RWPE2 (cell line): ENCODE data around the gene CAMK2G.
A peak's percentile ranks its signal among the peaks of the same experiment; 100 is the strongest.

Experiments used
- ATAC-seq: fragments of 200-7000 bp; cut with Tn5 transposase; 3 replicates; pipeline ENCODE4 v1.9.1; 2021; ENCODE audit warnings: low read depth
- DNase-seq: peaks from one replicate; pipeline ENCODE4 v3.0.0-alpha.2; 2020; ENCODE audit warnings: low spot score
- H3K27ac ChIP-seq: fragments of 450-650 bp; 2 replicates; pipeline ENCODE4 v1.5.1; 2017; ENCODE audit warnings: mild to moderate bottlenecking; ENCODE audit not compliant: poor library complexity, severe bottlenecking
- H3K27me3 ChIP-seq: fragments of 250-450 bp; sonication (Bioruptor Pico); 2 replicates; pipeline ENCODE4 v1.5.1; 2021; ENCODE audit warnings: mild to moderate bottlenecking, moderate library complexity; ENCODE audit not compliant: insufficient read depth, poor library complexity, severe bottlenecking
- H3K36me3 ChIP-seq: fragments of 250-450 bp; sonication (Bioruptor Pico); 2 replicates; pipeline ENCODE4 v1.5.1; 2020; ENCODE audit warnings: low read depth, mild to moderate bottlenecking, moderate library complexity
- H3K4me1 ChIP-seq: fragments of 250-450 bp; sonication (Bioruptor Pico); 2 replicates; pipeline ENCODE4 v1.5.1; 2021; ENCODE audit warnings: mild to moderate bottlenecking, moderate library complexity; ENCODE audit not compliant: insufficient read depth, poor library complexity, severe bottlenecking
- H3K4me3 ChIP-seq: fragments of 250-450 bp; sonication (Bioruptor Pico); 2 replicates; pipeline ENCODE4 v1.5.1; 2021; ENCODE audit warnings: mild to moderate bottlenecking, moderate library complexity; ENCODE audit not compliant: severe bottlenecking
- H3K9me3 ChIP-seq: fragments of 250-450 bp; sonication (Bioruptor Pico); 2 replicates; pipeline ENCODE4 v1.5.1; 2021; ENCODE audit warnings: mild to moderate bottlenecking, moderate library complexity; ENCODE audit not compliant: severe bottlenecking
- CTCF ChIP-seq: fragments of 450-650 bp; IDR thresholded peaks from one replicate; pipeline ENCODE4 v1.5.1; 2017; ENCODE audit warnings: mild to moderate bottlenecking, moderate library complexity; ENCODE audit not compliant: poor library complexity, severe bottlenecking

CAMK2G gene

GRCh38 chr10:73801253-73801590 is 73.1 kb downstream of the CAMK2G start:
- Histone ChIP-seq H3K4me1 (no peaks in the 10 kb centered on the region), H3K27me3 (no peaks in the 10 kb centered on the region), H3K27ac (no peak overlapping the region), H3K36me3 (peaks cover 73% of the 10 kb centered on the region), H3K4me3 (no peak overlapping the region), H3K9me3 (no peaks in the 10 kb centered on the region)
- no peak for TF ChIP-seq CTCF
- ATAC-seq = no peak
- no peak for DNase-seq

GRCh38 chr10:73800560-73801252 is 73.6 kb downstream of the CAMK2G start:
- H3K36me3 ChIP-seq = peaks cover 71% of the 10 kb centered on the region
- TF ChIP-seq CTCF = no peak
- H3K27ac ChIP-seq = no peak overlapping the region
- no peaks in the 10 kb centered on the region for H3K27me3 ChIP-seq
- ATAC-seq = no peak
- H3K4me3 ChIP-seq = no peak overlapping the region
- H3K4me1 ChIP-seq = no peaks in the 10 kb centered on the region
- no peaks in the 10 kb centered on the region for H3K9me3 ChIP-seq
- no peak for DNase-seq

- peaks cover 70% of the 10 kb centered on the region for H3K36me3 ChIP-seq
- DNase-seq (no peak), ATAC-seq (no peak)
- no peak overlapping the region for H3K27ac ChIP-seq
- H3K4me1 ChIP-seq = no peaks in the 10 kb centered on the region
- H3K4me3 ChIP-seq = no peak overlapping the region
- no peaks in the 10 kb centered on the region for H3K27me3 ChIP-seq
- no peaks in the 10 kb centered on the region for H3K9me3 ChIP-seq
- TF ChIP-seq CTCF = no peak
These were observed 74.3 kb downstream of the CAMK2G start for GRCh38 chr10:73799899-73800559.

GRCh38 chr10:73798927-73799560 is 75.3 kb downstream of the CAMK2G start:
- DNase-seq (no peak), ATAC-seq (0 out of 3 replicates have a peak, but pooled peaks have one; percentile 9)
- Histone ChIP-seq H3K36me3 (peaks cover 72% of the 10 kb centered on the region), H3K4me3 (no peak overlapping the region), H3K27ac (no peak overlapping the region), H3K4me1 (no peaks in the 10 kb centered on the region), H3K27me3 (no peaks in the 10 kb centered on the region), H3K9me3 (no peaks in the 10 kb centered on the region)
- TF ChIP-seq CTCF = no peak
